Measurements from ENCODE around the gene SOHLH1. TPM values are rescaled to one million over a fixed set of nuclear protein-coding genes. Genes with fewer than 3 reads are reported as not detected.

The SOHLH1 gene
- total RNA-seq, 1 experiment from 2014 or later = not detected

DNA sequence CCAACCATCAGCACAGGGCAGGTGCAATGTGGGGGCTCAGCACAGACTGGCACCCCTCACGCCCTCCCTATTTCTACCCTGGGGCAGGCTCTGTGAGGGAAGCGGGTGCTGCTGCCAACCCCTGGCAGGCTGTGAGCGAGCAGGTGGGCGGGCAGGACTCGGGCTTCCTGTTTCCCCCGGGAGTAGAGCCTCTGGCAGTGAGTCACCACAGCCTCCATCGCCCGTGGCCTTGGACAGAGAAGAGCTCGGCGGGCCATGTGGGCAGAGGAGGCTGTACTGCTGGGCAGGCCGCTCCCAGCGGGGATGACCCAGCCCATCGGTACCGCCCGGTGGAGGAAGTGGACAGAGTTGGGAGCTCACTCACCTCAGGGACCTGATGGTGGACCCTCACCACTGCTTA is 19.3 kb upstream of the SOHLH1 start:
- no peak overlapping the region for H3K4me3 ChIP-seq (ENCODE audit: low read depth, low read length, poor library complexity, severe bottlenecking)
- CTCF ChIA-PET = no interaction called here
- H3K9me3 ChIP-seq (ENCODE audit: low read depth, low read length, poor library complexity, severe bottlenecking) = no peaks in the 10 kb centered on the region
- peaks cover 5% of the 10 kb centered on the region for H3K4me1 ChIP-seq (ENCODE audit: insufficient read depth, low read length, poor library complexity, severe bottlenecking)
- no TSS peak for BruUV-seq (replicated peaks)
- H3K36me3 ChIP-seq (ENCODE audit: insufficient read depth, low read length, poor library complexity, severe bottlenecking) = no peaks in the 10 kb centered on the region
- DNase-seq (ENCODE audit: low spot score) = peak; percentile 48
- peaks cover 26% of the 10 kb centered on the region for H3K27me3 ChIP-seq (replicated peaks; ENCODE audit: insufficient read depth, low read depth, low read length, poor library complexity)
- no peak overlapping the region for H3K27ac ChIP-seq (ENCODE audit: low read depth, low read length, poor library complexity, severe bottlenecking)
- intact Hi-C loops (cut with micrococcal nuclease; ENCODE audit: unreplicated experiment) = no loop called here
- POLR2A ChIA-PET (ENCODE audit: low non-redundant PET) = no interaction called here
- TF ChIP-seq EZH2 (IDR thresholded peaks at IDR 0.05; ENCODE audit: borderline replicate concordance, low read depth, low read length, poor library complexity, severe bottlenecking) = no peak
- TF ChIP-seq, protein P1, sequence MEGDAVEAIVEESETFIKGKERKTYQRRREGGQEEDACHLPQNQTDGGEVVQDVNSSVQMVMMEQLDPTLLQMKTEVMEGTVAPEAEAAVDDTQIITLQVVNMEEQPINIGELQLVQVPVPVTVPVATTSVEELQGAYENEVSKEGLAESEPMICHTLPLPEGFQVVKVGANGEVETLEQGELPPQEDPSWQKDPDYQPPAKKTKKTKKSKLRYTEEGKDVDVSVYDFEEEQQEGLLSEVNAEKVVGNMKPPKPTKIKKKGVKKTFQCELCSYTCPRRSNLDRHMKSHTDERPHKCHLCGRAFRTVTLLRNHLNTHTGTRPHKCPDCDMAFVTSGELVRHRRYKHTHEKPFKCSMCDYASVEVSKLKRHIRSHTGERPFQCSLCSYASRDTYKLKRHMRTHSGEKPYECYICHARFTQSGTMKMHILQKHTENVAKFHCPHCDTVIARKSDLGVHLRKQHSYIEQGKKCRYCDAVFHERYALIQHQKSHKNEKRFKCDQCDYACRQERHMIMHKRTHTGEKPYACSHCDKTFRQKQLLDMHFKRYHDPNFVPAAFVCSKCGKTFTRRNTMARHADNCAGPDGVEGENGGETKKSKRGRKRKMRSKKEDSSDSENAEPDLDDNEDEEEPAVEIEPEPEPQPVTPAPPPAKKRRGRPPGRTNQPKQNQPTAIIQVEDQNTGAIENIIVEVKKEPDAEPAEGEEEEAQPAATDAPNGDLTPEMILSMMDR (conservative IDR thresholded peaks at IDR 0.05; ENCODE audit: low read depth, low read length) = no peak

DNA sequence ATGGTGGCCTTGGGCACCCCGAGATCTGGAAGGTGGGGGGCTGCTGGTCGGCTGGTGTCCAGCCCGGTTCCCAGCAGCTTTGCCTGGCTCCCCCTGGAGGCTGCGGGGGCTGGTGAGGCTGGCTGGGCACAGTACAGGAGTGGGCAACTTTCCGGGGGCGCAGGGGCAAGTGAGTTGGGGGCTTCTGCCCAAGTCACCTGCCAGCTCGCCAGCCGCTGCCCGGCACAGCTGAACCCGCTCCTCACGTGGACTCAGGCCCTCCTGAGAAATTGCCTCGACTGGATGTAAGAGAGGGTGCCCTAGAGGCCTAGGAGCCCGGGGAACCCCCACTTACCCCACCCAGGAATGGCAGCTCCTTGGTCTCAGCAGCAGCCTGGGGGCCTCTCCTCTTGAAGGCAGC is 18.1 kb upstream of the SOHLH1 start:
- peaks cover 5% of the 10 kb centered on the region for H3K4me1 ChIP-seq (ENCODE audit: insufficient read depth, low read length, poor library complexity, severe bottlenecking)
- no peak for DNase-seq (ENCODE audit: low spot score)
- BruUV-seq (replicated peaks) = no TSS peak
- H3K27ac ChIP-seq (ENCODE audit: low read depth, low read length, poor library complexity, severe bottlenecking) = no peak overlapping the region
- ChIA-PET CTCF (no interaction called here), POLR2A (ENCODE audit: low non-redundant PET) (no interaction called here)
- no peaks in the 10 kb centered on the region for H3K36me3 ChIP-seq (ENCODE audit: insufficient read depth, low read length, poor library complexity, severe bottlenecking)
- no peak overlapping the region for H3K4me3 ChIP-seq (ENCODE audit: low read depth, low read length, poor library complexity, severe bottlenecking)
- H3K9me3 ChIP-seq (ENCODE audit: low read depth, low read length, poor library complexity, severe bottlenecking) = no peaks in the 10 kb centered on the region
- intact Hi-C loops (cut with micrococcal nuclease; ENCODE audit: unreplicated experiment) = no loop called here
- TF ChIP-seq, protein P1 (conservative IDR thresholded peaks at IDR 0.05; ENCODE audit: low read depth, low read length) = no peak
- no peak for TF ChIP-seq EZH2 (IDR thresholded peaks at IDR 0.05; ENCODE audit: borderline replicate concordance, low read depth, low read length, poor library complexity, severe bottlenecking)
- peaks cover 35% of the 10 kb centered on the region for H3K27me3 ChIP-seq (replicated peaks; ENCODE audit: insufficient read depth, low read depth, low read length, poor library complexity)

GRCh38 chr9:135716045-135716444 is 16.8 kb upstream of the SOHLH1 start:
- no TSS peak for BruUV-seq (replicated peaks)
- ChIA-PET CTCF (no interaction called here), POLR2A (ENCODE audit: low non-redundant PET) (no interaction called here)
- peaks cover 35% of the 10 kb centered on the region for H3K27me3 ChIP-seq (replicated peaks; ENCODE audit: insufficient read depth, low read depth, low read length, poor library complexity)
- no peak overlapping the region for H3K27ac ChIP-seq (ENCODE audit: low read depth, low read length, poor library complexity, severe bottlenecking)
- no peaks in the 10 kb centered on the region for H3K9me3 ChIP-seq (ENCODE audit: low read depth, low read length, poor library complexity, severe bottlenecking)
- no peak for DNase-seq (ENCODE audit: low spot score)
- TF ChIP-seq EZH2 (IDR thresholded peaks at IDR 0.05; ENCODE audit: borderline replicate concordance, low read depth, low read length, poor library complexity, severe bottlenecking) = no peak
- TF ChIP-seq, protein P1 (conservative IDR thresholded peaks at IDR 0.05; ENCODE audit: low read depth, low read length) = no peak
- H3K36me3 ChIP-seq (ENCODE audit: insufficient read depth, low read length, poor library complexity, severe bottlenecking) = no peaks in the 10 kb centered on the region
- intact Hi-C loops (cut with micrococcal nuclease; ENCODE audit: unreplicated experiment) = no loop called here
- no peak overlapping the region for H3K4me3 ChIP-seq (ENCODE audit: low read depth, low read length, poor library complexity, severe bottlenecking)
- peaks cover 5% of the 10 kb centered on the region for H3K4me1 ChIP-seq (ENCODE audit: insufficient read depth, low read length, poor library complexity, severe bottlenecking)

All from A673 (cell line).